ENCODE data around the gene MRPL54. TPM values are rescaled to one million over a fixed set of nuclear protein-coding genes. Genes with fewer than 3 reads are reported as not detected.
A peak's percentile ranks its signal among the peaks of the same experiment; 100 is the strongest.

Gene MRPL54
- total and polyA plus RNA-seq, 5 donors, result 62.9 to 129 (median 73.7) TPM

GRCh38 chr19:3769494-3769893 lies 7.0 kb downstream of the MRPL54 start:
- Histone ChIP-seq H3K9me3 (ENCODE audit: control insufficient read depth, low read length) (no peaks in the 10 kb centered on the region), H3K4me1 (ENCODE audit: control insufficient read depth, insufficient read depth, low read length) (no peaks in the 10 kb centered on the region), H3K27ac (ENCODE audit: low read length) (no peak overlapping the region), H3K4me3 (ENCODE audit: low read length) (no peak overlapping the region), H3K27me3 (ENCODE audit: control insufficient read depth, insufficient read depth) (no peaks in the 10 kb centered on the region)
- no peak for ATAC-seq
- WGBS, result 87% methylated on average over 17 of the region's 17 CpGs
- intact Hi-C loops (cut with DNase I), result no loop called here
- peak in 1 of 3 donors; percentile 40 for DNase-seq

- no peak for ATAC-seq
- H3K4me1 ChIP-seq (ENCODE audit: control insufficient read depth, insufficient read depth, low read length), result no peaks in the 10 kb centered on the region
- intact Hi-C loops (cut with DNase I), result no loop called here
- no peaks in the 10 kb centered on the region for H3K9me3 ChIP-seq (ENCODE audit: control insufficient read depth, low read length)
- WGBS, result 73% methylated on average over 53 of the region's 53 CpGs
- DNase-seq, result peak in 2 of 3 donors; percentile 43 to 54
- no peak overlapping the region for H3K4me3 ChIP-seq (ENCODE audit: low read length)
- no peak overlapping the region for H3K27ac ChIP-seq (ENCODE audit: low read length)
- no peaks in the 10 kb centered on the region for H3K27me3 ChIP-seq (ENCODE audit: control insufficient read depth, insufficient read depth)
Observed at GRCh38 chr19:3770136-3770999, 7.9 kb downstream of the MRPL54 start.

DNA sequence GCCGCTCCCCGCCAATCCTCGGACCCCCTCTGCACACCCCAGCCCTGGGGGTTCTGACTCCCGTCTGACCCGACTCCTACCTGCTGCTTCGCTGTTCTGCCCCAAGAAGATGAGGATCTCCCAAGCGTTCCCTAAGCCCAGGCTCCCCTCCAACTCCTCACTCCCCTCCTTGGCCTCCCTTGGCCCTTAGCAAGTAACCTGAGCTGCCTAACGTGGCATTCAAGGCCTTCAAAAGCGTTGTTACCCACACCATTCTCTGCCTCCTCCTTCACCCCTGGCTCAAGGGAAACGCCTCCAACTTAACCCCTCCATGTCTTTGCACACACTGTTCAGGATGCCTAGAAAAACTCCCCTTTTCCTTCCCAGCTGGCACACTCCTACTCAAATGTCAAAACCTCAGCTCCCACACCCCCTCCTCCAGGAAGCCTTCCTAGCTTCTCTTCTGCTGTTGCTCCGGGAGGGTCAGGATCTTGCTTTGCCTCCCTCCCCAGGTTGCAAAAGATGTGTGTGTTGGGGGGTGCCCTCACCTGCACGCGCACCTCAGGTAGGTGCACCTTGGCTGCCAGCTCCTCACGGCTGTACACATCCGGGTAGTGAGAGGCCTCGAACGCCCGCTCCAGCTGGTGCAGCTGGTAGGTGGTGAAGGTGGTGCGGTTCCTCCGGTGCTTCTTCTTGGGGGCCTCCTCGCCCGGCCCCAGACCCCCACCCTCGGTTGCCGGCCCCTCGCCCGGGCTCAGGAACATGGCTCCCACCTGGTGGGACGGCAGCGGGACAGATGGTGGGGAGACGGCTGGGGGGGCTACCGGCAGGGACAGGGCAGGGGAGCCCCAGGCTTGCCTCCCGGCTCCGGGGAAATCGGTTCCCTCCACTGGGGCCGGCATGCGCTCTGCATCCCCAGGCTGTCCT lies 8.8 kb downstream of the MRPL54 start:
- 79% methylated on average over 35 of the region's 35 CpGs for WGBS
- Histone ChIP-seq H3K27me3 (ENCODE audit: control insufficient read depth, insufficient read depth) (no peaks in the 10 kb centered on the region), H3K4me1 (ENCODE audit: control insufficient read depth, insufficient read depth, low read length) (no peaks in the 10 kb centered on the region), H3K4me3 (ENCODE audit: low read length) (no peak overlapping the region), H3K27ac (ENCODE audit: low read length) (no peak overlapping the region), H3K9me3 (ENCODE audit: control insufficient read depth, low read length) (no peaks in the 10 kb centered on the region)
- DNase-seq, result peak in 2 of 3 donors; percentile 42 to 60
- no peak for ATAC-seq
- intact Hi-C loops (cut with DNase I), result no loop called here

GRCh38 chr19:3771906-3772455 lies 9.5 kb downstream of the MRPL54 start, which contains the start of gene RAX2:
TSS of gene RAX2 (minus strand) at chr19:3772228. CDS start at chr19:3771742, 486 bp downstream.
- DNase-seq (peak in 2 of 3 donors; percentile 30 to 35), ATAC-seq (no peak)
- Histone ChIP-seq H3K9me3 (ENCODE audit: control insufficient read depth, low read length) (no peaks in the 10 kb centered on the region), H3K4me3 (ENCODE audit: low read length) (no peak within 1 kb of the TSS), H3K4me1 (ENCODE audit: control insufficient read depth, insufficient read depth, low read length) (no peaks in the 10 kb centered on the region), H3K27me3 (ENCODE audit: control insufficient read depth, insufficient read depth) (no peaks in the 10 kb centered on the region), H3K27ac (ENCODE audit: low read length) (no peak within 1 kb of the TSS)
- 47% methylated on average over 23 of the region's 23 CpGs for WGBS
- intact Hi-C loops (cut with DNase I), result no loop called here

DNA sequence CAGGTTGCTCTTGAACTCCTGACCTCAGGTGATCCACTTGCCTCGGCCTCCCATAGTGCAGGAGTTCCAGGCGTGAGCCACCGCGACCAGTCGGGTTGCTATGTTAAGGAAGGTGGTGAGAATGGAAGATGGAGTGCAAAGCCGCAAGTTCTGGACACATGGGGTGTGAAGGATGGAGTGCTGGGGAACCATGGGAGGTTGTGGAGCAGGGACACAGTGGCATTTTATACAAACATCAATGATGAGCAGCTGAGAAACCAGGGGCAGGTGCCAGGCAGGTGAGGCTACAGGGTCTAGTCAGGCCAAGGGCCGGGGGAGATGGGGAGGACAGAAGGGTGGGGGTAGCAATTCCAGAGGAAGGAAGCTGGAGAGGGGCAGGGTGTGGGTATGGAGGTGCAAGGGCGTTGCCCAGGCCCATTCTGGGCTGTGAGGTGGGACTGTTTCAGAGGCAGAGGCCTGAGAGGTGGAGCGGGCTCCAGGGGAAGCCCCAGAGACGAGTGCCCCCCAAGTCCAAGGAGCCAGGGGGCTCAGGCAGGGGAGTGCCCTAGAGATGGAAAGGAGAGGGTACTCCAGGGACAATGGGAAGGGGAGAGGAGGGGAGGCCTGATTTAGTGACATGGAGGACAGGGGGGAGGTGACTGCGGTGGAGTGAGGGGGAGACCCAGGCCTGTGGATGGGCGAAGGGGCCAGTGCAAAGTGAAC lies 11.5 kb downstream of the MRPL54 start:
- no peak overlapping the region for H3K27ac ChIP-seq (ENCODE audit: low read length)
- no peak overlapping the region for H3K4me3 ChIP-seq (ENCODE audit: low read length)
- H3K4me1 ChIP-seq (ENCODE audit: control insufficient read depth, insufficient read depth, low read length), result no peaks in the 10 kb centered on the region
- DNase-seq, result peak in 1 of 3 donors; percentile 44
- no peaks in the 10 kb centered on the region for H3K27me3 ChIP-seq (ENCODE audit: control insufficient read depth, insufficient read depth)
- no peaks in the 10 kb centered on the region for H3K9me3 ChIP-seq (ENCODE audit: control insufficient read depth, low read length)
- WGBS, result 78% methylated on average over 12 of the region's 12 CpGs
- ATAC-seq, result no peak
- intact Hi-C loops (cut with DNase I), result no loop called here

GRCh38 chr19:3774621-3775373 lies 12.3 kb downstream of the MRPL54 start:
- Histone ChIP-seq H3K4me1 (ENCODE audit: control insufficient read depth, insufficient read depth, low read length) (no peaks in the 10 kb centered on the region), H3K27me3 (ENCODE audit: control insufficient read depth, insufficient read depth) (no peaks in the 10 kb centered on the region), H3K27ac (ENCODE audit: low read length) (no peak overlapping the region), H3K9me3 (ENCODE audit: control insufficient read depth, low read length) (no peaks in the 10 kb centered on the region), H3K4me3 (ENCODE audit: low read length) (no peak overlapping the region)
- intact Hi-C loops (cut with DNase I), result no loop called here
- WGBS, result 68% methylated on average over 25 of the region's 25 CpGs
- ATAC-seq, result no peak
- peak in 1 of 3 donors; percentile 45 for DNase-seq

DNA sequence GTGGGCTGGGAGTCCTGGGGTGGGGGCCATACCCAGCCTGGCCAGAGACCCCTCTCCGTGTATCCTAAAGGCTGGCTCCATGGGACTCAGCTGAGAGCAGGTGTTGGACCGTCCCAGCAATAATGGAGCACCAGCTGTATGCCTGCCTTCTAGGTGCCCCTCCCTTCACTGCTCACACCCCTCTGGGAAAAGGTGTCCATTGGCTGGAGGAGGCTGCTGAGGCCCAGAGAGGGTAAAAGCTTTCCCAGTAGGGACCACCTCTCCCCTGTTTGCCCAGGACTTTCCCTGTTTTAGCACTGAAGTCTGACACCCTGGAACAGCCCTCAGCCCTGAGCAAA lies 12.9 kb downstream of the MRPL54 start:
- no peak overlapping the region for H3K4me3 ChIP-seq (ENCODE audit: low read length)
- H3K27me3 ChIP-seq (ENCODE audit: control insufficient read depth, insufficient read depth), result no peaks in the 10 kb centered on the region
- H3K27ac ChIP-seq (ENCODE audit: low read length), result no peak overlapping the region
- H3K4me1 ChIP-seq (ENCODE audit: control insufficient read depth, insufficient read depth, low read length), result no peaks in the 10 kb centered on the region
- intact Hi-C loops (cut with DNase I), result no loop called here
- ATAC-seq (no peak), DNase-seq (peak in 1 of 3 donors; percentile 4)
- WGBS, result 79% methylated on average over 2 of the region's 2 CpGs
- no peaks in the 10 kb centered on the region for H3K9me3 ChIP-seq (ENCODE audit: control insufficient read depth, low read length)

DNA sequence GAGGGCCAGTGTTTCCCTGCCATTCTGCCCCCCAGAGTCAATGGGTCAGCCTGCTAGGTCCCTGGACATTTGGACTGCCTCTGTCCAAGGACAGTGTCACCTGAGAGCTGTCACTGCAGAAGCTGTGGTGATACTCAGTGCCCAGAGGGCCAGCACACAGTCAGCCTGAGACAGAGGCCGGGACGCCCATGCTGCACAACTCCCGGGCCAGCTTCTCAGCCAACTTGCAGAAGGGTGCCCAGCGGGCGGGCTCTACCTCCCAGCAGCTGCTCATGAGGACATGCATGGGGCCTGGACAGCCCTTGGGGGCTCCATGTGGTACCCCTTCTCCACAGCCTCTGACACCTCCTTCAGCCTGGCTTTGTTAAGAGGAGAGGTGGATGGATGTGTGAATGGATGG lies 13.3 kb downstream of the MRPL54 start:
- no peaks in the 10 kb centered on the region for H3K27me3 ChIP-seq (ENCODE audit: control insufficient read depth, insufficient read depth)
- H3K9me3 ChIP-seq (ENCODE audit: control insufficient read depth, low read length), result no peaks in the 10 kb centered on the region
- ATAC-seq (no peak), DNase-seq (peak in 1 of 3 donors; percentile 16)
- H3K27ac ChIP-seq (ENCODE audit: low read length), result no peak overlapping the region
- intact Hi-C loops (cut with DNase I), result no loop called here
- 90% methylated on average over 5 of the region's 5 CpGs for WGBS
- H3K4me3 ChIP-seq (ENCODE audit: low read length), result no peak overlapping the region
- H3K4me1 ChIP-seq (ENCODE audit: control insufficient read depth, insufficient read depth, low read length), result no peaks in the 10 kb centered on the region

GRCh38 chr19:3776479-3777040 lies 14.1 kb downstream of the MRPL54 start:
- 93% methylated on average over 1 of the region's 1 CpG for WGBS
- intact Hi-C loops (cut with DNase I), result no loop called here
- peaks cover 2% of the 10 kb centered on the region for H3K9me3 ChIP-seq (ENCODE audit: control insufficient read depth, low read length)
- no peak overlapping the region for H3K27ac ChIP-seq (ENCODE audit: low read length)
- no peak overlapping the region for H3K4me3 ChIP-seq (ENCODE audit: low read length)
- H3K27me3 ChIP-seq (ENCODE audit: control insufficient read depth, insufficient read depth), result no peaks in the 10 kb centered on the region
- DNase-seq, result peak in 1 of 3 donors; percentile 6
- H3K4me1 ChIP-seq (ENCODE audit: control insufficient read depth, insufficient read depth, low read length), result no peaks in the 10 kb centered on the region
- no peak for ATAC-seq

Data from right cardiac atrium (tissue), 5 donors.